ENCODE data around the gene MOK. TPM values are rescaled to one million over a fixed set of nuclear protein-coding genes. Genes with fewer than 3 reads are reported as not detected.

The MOK gene
- total RNA-seq, 1 experiment from 2014 or later: 2.0 TPM

GRCh38 chr14:102222751-102223150, 82.2 kb downstream of the MOK start:
- ChIA-PET POLR2A (no interaction called here), CTCF (interaction anchor here (0.8 kb wide), 1 partner anchor 92 kb away, joined by 4 read pairs; no protein-coding TSS in a partner anchor)
- peaks cover 10% of the 10 kb centered on the region for H3K36me3 Mint-ChIP-seq
- no peak for TF ChIP-seq ATF1 (CRISPR knock-in tag; IDR thresholded peaks at IDR 0.05)
- TF ChIP-seq JAZF1 (CRISPR knock-in tag; IDR thresholded peaks at IDR 0.05): no peak
- no peak for TF ChIP-seq ZSCAN18 (CRISPR knock-in tag; IDR thresholded peaks at IDR 0.05)
- TF ChIP-seq, protein P1, sequence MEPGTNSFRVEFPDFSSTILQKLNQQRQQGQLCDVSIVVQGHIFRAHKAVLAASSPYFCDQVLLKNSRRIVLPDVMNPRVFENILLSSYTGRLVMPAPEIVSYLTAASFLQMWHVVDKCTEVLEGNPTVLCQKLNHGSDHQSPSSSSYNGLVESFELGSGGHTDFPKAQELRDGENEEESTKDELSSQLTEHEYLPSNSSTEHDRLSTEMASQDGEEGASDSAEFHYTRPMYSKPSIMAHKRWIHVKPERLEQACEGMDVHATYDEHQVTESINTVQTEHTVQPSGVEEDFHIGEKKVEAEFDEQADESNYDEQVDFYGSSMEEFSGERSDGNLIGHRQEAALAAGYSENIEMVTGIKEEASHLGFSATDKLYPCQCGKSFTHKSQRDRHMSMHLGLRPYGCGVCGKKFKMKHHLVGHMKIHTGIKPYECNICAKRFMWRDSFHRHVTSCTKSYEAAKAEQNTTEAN (CRISPR knock-in tag; IDR thresholded peaks at IDR 0.05): no peak
- TF ChIP-seq MYBL2 (CRISPR knock-in tag; IDR thresholded peaks at IDR 0.05): no peak
- TF ChIP-seq, protein P2, sequence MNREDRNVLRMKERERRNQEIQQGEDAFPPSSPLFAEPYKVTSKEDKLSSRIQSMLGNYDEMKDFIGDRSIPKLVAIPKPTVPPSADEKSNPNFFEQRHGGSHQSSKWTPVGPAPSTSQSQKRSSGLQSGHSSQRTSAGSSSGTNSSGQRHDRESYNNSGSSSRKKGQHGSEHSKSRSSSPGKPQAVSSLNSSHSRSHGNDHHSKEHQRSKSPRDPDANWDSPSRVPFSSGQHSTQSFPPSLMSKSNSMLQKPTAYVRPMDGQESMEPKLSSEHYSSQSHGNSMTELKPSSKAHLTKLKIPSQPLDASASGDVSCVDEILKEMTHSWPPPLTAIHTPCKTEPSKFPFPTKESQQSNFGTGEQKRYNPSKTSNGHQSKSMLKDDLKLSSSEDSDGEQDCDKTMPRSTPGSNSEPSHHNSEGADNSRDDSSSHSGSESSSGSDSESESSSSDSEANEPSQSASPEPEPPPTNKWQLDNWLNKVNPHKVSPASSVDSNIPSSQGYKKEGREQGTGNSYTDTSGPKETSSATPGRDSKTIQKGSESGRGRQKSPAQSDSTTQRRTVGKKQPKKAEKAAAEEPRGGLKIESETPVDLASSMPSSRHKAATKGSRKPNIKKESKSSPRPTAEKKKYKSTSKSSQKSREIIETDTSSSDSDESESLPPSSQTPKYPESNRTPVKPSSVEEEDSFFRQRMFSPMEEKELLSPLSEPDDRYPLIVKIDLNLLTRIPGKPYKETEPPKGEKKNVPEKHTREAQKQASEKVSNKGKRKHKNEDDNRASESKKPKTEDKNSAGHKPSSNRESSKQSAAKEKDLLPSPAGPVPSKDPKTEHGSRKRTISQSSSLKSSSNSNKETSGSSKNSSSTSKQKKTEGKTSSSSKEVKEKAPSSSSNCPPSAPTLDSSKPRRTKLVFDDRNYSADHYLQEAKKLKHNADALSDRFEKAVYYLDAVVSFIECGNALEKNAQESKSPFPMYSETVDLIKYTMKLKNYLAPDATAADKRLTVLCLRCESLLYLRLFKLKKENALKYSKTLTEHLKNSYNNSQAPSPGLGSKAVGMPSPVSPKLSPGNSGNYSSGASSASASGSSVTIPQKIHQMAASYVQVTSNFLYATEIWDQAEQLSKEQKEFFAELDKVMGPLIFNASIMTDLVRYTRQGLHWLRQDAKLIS (CRISPR knock-in tag; IDR thresholded peaks at IDR 0.05; ENCODE audit: borderline replicate concordance): no peak
- no peak for TF ChIP-seq NR3C1 (CRISPR knock-in tag; conservative IDR thresholded peaks at IDR 0.05; ENCODE audit: low read depth)
- no peak for TF ChIP-seq TCF7 (CRISPR knock-in tag; IDR thresholded peaks at IDR 0.05; ENCODE audit: low read depth)
- no peak for TF ChIP-seq ZNF396 (CRISPR knock-in tag; IDR thresholded peaks at IDR 0.05; ENCODE audit: borderline replicate concordance)
- TF ChIP-seq, protein P3, sequence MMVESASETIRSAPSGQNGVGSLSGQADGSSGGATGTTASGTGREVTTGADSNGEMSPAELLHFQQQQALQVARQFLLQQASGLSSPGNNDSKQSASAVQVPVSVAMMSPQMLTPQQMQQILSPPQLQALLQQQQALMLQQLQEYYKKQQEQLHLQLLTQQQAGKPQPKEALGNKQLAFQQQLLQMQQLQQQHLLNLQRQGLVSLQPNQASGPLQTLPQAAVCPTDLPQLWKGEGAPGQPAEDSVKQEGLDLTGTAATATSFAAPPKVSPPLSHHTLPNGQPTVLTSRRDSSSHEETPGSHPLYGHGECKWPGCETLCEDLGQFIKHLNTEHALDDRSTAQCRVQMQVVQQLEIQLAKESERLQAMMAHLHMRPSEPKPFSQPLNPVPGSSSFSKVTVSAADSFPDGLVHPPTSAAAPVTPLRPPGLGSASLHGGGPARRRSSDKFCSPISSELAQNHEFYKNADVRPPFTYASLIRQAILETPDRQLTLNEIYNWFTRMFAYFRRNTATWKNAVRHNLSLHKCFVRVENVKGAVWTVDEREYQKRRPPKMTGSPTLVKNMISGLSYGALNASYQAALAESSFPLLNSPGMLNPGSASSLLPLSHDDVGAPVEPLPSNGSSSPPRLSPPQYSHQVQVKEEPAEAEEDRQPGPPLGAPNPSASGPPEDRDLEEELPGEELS (CRISPR knock-in tag; IDR thresholded peaks at IDR 0.05): no peak
- TF ChIP-seq, protein P4, sequence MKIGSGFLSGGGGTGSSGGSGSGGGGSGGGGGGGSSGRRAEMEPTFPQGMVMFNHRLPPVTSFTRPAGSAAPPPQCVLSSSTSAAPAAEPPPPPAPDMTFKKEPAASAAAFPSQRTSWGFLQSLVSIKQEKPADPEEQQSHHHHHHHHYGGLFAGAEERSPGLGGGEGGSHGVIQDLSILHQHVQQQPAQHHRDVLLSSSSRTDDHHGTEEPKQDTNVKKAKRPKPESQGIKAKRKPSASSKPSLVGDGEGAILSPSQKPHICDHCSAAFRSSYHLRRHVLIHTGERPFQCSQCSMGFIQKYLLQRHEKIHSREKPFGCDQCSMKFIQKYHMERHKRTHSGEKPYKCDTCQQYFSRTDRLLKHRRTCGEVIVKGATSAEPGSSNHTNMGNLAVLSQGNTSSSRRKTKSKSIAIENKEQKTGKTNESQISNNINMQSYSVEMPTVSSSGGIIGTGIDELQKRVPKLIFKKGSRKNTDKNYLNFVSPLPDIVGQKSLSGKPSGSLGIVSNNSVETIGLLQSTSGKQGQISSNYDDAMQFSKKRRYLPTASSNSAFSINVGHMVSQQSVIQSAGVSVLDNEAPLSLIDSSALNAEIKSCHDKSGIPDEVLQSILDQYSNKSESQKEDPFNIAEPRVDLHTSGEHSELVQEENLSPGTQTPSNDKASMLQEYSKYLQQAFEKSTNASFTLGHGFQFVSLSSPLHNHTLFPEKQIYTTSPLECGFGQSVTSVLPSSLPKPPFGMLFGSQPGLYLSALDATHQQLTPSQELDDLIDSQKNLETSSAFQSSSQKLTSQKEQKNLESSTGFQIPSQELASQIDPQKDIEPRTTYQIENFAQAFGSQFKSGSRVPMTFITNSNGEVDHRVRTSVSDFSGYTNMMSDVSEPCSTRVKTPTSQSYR (CRISPR knock-in tag; IDR thresholded peaks at IDR 0.05): no peak
- TF ChIP-seq HMGXB4 (CRISPR knock-in tag; IDR thresholded peaks at IDR 0.05): no peak
- TF ChIP-seq ATF6 (CRISPR knock-in tag; IDR thresholded peaks at IDR 0.05): no peak
- TF ChIP-seq TP53 (CRISPR knock-in tag; IDR thresholded peaks at IDR 0.05): no peak
- TF ChIP-seq RELA (CRISPR knock-in tag; IDR thresholded peaks at IDR 0.05; ENCODE audit: borderline replicate concordance): no peak
- no peak for TF ChIP-seq TEAD1 (CRISPR knock-in tag; IDR thresholded peaks at IDR 0.05)
- TF ChIP-seq, protein P5, sequence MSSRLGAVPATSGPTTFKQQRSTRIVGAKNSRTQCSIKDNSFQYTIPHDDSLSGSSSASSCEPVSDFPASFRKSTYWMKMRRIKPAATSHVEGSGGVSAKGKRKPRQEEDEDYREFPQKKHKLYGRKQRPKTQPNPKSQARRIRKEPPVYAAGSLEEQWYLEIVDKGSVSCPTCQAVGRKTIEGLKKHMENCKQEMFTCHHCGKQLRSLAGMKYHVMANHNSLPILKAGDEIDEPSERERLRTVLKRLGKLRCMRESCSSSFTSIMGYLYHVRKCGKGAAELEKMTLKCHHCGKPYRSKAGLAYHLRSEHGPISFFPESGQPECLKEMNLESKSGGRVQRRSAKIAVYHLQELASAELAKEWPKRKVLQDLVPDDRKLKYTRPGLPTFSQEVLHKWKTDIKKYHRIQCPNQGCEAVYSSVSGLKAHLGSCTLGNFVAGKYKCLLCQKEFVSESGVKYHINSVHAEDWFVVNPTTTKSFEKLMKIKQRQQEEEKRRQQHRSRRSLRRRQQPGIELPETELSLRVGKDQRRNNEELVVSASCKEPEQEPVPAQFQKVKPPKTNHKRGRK (CRISPR knock-in tag; IDR thresholded peaks at IDR 0.05; ENCODE audit: borderline replicate concordance): no peak
- H3K9me3 Mint-ChIP-seq: no peaks in the 10 kb centered on the region
- ATAC-seq: no peak
- no peaks in the 10 kb centered on the region for H3K27me3 Mint-ChIP-seq (ENCODE audit: low read depth)
- no peak overlapping the region for H3K27ac Mint-ChIP-seq
- peaks cover 24% of the 10 kb centered on the region for H3K4me1 Mint-ChIP-seq
- no peak overlapping the region for H3K4me3 Mint-ChIP-seq
- no peak for DNase-seq (ENCODE audit: low spot score)

Data from WTC11 (cell line).